ENCODE data around the gene RNU7-1. TPM values are rescaled to one million over a fixed set of nuclear protein-coding genes. Genes with fewer than 3 reads are reported as not detected.

RNU7-1 gene
- polyA plus RNA-seq, 2 of the 4 experiments (the other 2 are of a cell fraction), result not detected

GRCh38 chr12:6914246-6914946 lies 29.2 kb upstream of the RNU7-1 start, which contains the start of gene ENO2:
Gene ENO2, plus strand, starts transcription at chr12:6914580. Its CDS starts 1,253 bp downstream, at chr12:6915833.
- WGBS (ENCODE audit: missing lambda C conversion rate), result 2% methylated on average over 23 of the region's 68 CpGs
- Histone ChIP-seq H3K4me2 (peak within 1 kb of the TSS; percentile 94), H3K27ac (peak within 1 kb of the TSS; percentile 74 to 93), H3K4me1 (peaks cover 17% of the 10 kb centered on the region), H3K4me3 (peak within 1 kb of the TSS; percentile 63), H3K9me3 (no peaks in the 10 kb centered on the region)
- TF ChIP-seq ZFP36 (IDR thresholded peaks at IDR 0.05; ENCODE audit: borderline replicate concordance, partially characterized antibody) (no peak), USF2 (IDR thresholded peaks at IDR 0.05) (peak; percentile 46), FOSL2 (IDR thresholded peaks at IDR 0.05) (no peak), FOSL2 (CRISPR knock-in tag; IDR thresholded peaks at IDR 0.05) (peak; percentile 69), POLR2A (IDR thresholded peaks at IDR 0.05; ENCODE audit: low read length) (peak; percentile 39; the same call in 1 of the 2 replicates), POLR2AphosphoS2 (conservative IDR thresholded peaks at IDR 0.05; ENCODE audit: low read length) (no peak), JUN (IDR thresholded peaks at IDR 0.05) (peak in 1 of 2 experiments; percentile 66; a peak in 2 of 5 replicates), HEYL (CRISPR knock-in tag; IDR thresholded peaks at IDR 0.05) (no peak), CHD2 (IDR thresholded peaks at IDR 0.05; ENCODE audit: low read length, partially characterized antibody) (no peak), KDM1A (IDR thresholded peaks at IDR 0.05; ENCODE audit: low read depth) (no peak), CBX2 (IDR thresholded peaks at IDR 0.05; ENCODE audit: borderline replicate concordance, low read depth) (no peak), MAFK (IDR thresholded peaks at IDR 0.05; ENCODE audit: partially characterized antibody) (no peak), CEBPB (IDR thresholded peaks at IDR 0.05) (no peak)
- TF ChIP-seq, protein P1, sequence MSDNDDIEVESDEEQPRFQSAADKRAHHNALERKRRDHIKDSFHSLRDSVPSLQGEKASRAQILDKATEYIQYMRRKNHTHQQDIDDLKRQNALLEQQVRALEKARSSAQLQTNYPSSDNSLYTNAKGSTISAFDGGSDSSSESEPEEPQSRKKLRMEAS (IDR thresholded peaks at IDR 0.05), result peak; percentile 78
- TF ChIP-seq, protein P2, sequence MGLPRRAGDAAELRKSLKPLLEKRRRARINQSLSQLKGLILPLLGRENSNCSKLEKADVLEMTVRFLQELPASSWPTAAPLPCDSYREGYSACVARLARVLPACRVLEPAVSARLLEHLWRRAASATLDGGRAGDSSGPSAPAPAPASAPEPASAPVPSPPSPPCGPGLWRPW (IDR thresholded peaks at IDR 0.05), result no peak
- DNase-seq (ENCODE audit: low read depth in 1 of 2, low spot score in 1 of 2), result peak; percentile 62 to 79
- POLR2A ChIA-PET, result interaction anchor here (1.0 to 1.4 kb wide), 5 partner anchors 9 to 42 kb away, joined by 3 to 16 read pairs (median 6); partner anchors contain the start of genes C12orf57, RNU7-1 and SPSB2
- peak; percentile 86 to 90 for ATAC-seq
- CTCF ChIA-PET, result interaction anchor here (0.5 to 22.2 kb wide), 4 partner anchors 11 to 747 kb away, joined by 3 to 232 read pairs (median 47); partner anchors contain the start of genes ATN1, SPSB2 and TPI1
- FAIRE-seq, result no peak

DNA sequence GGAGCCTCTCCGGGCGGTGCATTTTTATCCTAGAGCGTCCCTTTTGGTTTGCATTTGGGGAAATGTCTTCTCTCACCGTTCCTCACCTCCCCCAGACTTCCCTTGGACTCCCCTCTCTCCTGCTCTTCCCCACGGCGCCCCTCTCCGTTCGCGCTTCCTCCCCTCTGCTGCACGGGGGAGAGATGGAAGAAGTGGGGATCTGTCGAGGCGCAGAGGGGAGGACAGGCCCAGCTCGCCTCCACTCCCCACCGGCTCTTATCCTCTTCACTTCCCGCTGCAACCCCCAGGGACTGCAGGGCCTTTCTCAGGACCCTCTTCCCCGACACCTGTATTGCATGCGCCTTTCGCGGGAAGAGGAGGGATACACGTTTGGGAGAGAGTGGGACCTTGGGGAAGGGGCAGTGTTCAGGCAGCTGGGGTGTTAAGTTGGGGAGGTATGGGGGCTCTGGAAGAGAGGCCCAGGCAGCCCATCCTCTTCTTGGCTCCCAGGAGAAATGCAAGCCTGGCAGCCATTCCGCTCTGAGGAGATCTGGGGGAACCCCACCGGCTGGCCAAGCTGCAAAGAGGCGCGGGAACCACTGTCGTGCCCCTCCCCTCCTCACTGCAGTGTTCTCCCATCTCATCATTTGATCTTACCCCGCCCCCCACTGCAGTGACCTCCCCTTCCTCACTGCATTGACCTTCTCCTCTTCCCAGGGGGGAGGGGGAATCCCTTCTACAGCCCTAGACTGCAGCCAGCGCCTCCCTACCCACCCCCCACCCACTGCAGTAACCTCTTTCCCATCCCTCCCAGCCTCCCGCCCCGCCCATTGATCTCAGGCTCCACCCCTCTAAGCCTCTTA lies 28.4 kb upstream of the RNU7-1 start:
- FAIRE-seq (no peak), ATAC-seq (peak; percentile 54 to 64; a peak in 5 of 6 replicates), DNase-seq (ENCODE audit: low read depth in 1 of 2, low spot score in 1 of 2) (peak; percentile 47 to 65)
- Histone ChIP-seq H3K9me3 (no peaks in the 10 kb centered on the region), H3K4me1 (peaks cover 17% of the 10 kb centered on the region), H3K4me3 (peak overlapping the region; percentile 63), H3K4me2 (peak overlapping the region; percentile 94), H3K27ac (peak overlapping the region; percentile 74 to 93)
- CTCF ChIA-PET, result interaction anchor here (1.0 to 22.2 kb wide), 3 partner anchors 10 to 89 kb away, joined by 3 to 232 read pairs (median 91); partner anchors contain the start of genes ATN1, SPSB2 and TPI1
- 16% methylated on average over 26 of the region's 29 CpGs for WGBS (ENCODE audit: missing lambda C conversion rate)
- POLR2A ChIA-PET, result interaction anchor here (1.0 to 1.4 kb wide), 4 partner anchors 10 to 42 kb away, joined by 4 to 16 read pairs (median 6); partner anchors contain the start of genes C12orf57, RNU7-1 and SPSB2
- TF ChIP-seq CEBPB (IDR thresholded peaks at IDR 0.05) (no peak), FOXS1 (CRISPR knock-in tag; IDR thresholded peaks at IDR 0.05) (no peak), JUN (IDR thresholded peaks at IDR 0.05) (no peak), E2F6 (IDR thresholded peaks at IDR 0.05; ENCODE audit: borderline replicate concordance, low read depth) (no peak), PHF8 (IDR thresholded peaks at IDR 0.05; ENCODE audit: borderline replicate concordance, low read depth) (no peak), SMC3 (IDR thresholded peaks at IDR 0.05) (no peak), HEYL (CRISPR knock-in tag; IDR thresholded peaks at IDR 0.05) (no peak), RNF2 (IDR thresholded peaks at IDR 0.05; ENCODE audit: borderline replicate concordance, low read depth) (no peak), NR3C1 (IDR thresholded peaks at IDR 0.05) (no peak), CBX2 (IDR thresholded peaks at IDR 0.05; ENCODE audit: borderline replicate concordance, low read depth) (no peak), KDM1A (IDR thresholded peaks at IDR 0.05; ENCODE audit: low read depth) (no peak), HOXB5 (CRISPR knock-in tag; IDR thresholded peaks at IDR 0.05) (no peak), REST (IDR thresholded peaks at IDR 0.05) (no peak), ELK1 (IDR thresholded peaks at IDR 0.05; ENCODE audit: low read depth, low read length) (no peak)
- TF ChIP-seq, protein P3, sequence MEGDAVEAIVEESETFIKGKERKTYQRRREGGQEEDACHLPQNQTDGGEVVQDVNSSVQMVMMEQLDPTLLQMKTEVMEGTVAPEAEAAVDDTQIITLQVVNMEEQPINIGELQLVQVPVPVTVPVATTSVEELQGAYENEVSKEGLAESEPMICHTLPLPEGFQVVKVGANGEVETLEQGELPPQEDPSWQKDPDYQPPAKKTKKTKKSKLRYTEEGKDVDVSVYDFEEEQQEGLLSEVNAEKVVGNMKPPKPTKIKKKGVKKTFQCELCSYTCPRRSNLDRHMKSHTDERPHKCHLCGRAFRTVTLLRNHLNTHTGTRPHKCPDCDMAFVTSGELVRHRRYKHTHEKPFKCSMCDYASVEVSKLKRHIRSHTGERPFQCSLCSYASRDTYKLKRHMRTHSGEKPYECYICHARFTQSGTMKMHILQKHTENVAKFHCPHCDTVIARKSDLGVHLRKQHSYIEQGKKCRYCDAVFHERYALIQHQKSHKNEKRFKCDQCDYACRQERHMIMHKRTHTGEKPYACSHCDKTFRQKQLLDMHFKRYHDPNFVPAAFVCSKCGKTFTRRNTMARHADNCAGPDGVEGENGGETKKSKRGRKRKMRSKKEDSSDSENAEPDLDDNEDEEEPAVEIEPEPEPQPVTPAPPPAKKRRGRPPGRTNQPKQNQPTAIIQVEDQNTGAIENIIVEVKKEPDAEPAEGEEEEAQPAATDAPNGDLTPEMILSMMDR (IDR thresholded peaks at IDR 0.05), result no peak

Measured in A549 (cell line).